ENCODE results near the gene LMTK2.

- TF ChIP-seq GATA2 (IDR thresholded peaks at IDR 0.05; ENCODE audit: low read depth, low read length), result no peak
- TF ChIP-seq GATA3 (IDR thresholded peaks at IDR 0.05; ENCODE audit: low read depth, low read length), result no peak
Observed at GRCh38 chr7:98211676-98212531, 105.2 kb downstream of the LMTK2 start.

All from SH-SY5Y (cell line).